ENCODE data around the gene WDR31.

WDR31 gene

GRCh38 chr9:113293285-113293878 is 46.7 kb downstream of the WDR31 start:
- peak; percentile 19 for DNase-seq

GRCh38 chr9:113290052-113290607 is 49.9 kb downstream of the WDR31 start:
- DNase-seq = no peak

GRCh38 chr9:113289091-113289490 is 51.0 kb downstream of the WDR31 start:
- no peak for DNase-seq

- DNase-seq = no peak
Observed at GRCh38 chr9:113281356-113281755, 58.7 kb downstream of the WDR31 start.

- DNase-seq = no peak
Observed at GRCh38 chr9:113278840-113279239, 61.2 kb downstream of the WDR31 start.

- peak; percentile 99 for DNase-seq
Observed at GRCh38 chr9:113275157-113276131, 64.6 kb downstream of the WDR31 start, which contains the start of the genes CDC26 and PRPF4. TSS of gene CDC26 (minus strand) at chr9:113275572. CDS start at chr9:113272507, 3,065 bp downstream. TSS of gene PRPF4 (plus strand) at chr9:113275658. CDS start at chr9:113275744, 86 bp downstream.

- DNase-seq = peak; percentile 69
Observed at GRCh38 chr9:113274474-113275156, 65.5 kb downstream of the WDR31 start.

- DNase-seq = no peak
Observed at GRCh38 chr9:113269871-113270270, 70.2 kb downstream of the WDR31 start.

- no peak for DNase-seq
Observed at GRCh38 chr9:113269355-113269754, 70.7 kb downstream of the WDR31 start.

- no peak for DNase-seq
Observed at GRCh38 chr9:113267911-113268566, 72.0 kb downstream of the WDR31 start.

GRCh38 chr9:113266174-113266573 is 73.9 kb downstream of the WDR31 start:
- DNase-seq = no peak

All from EL (cell line).